ENCODE results near the gene UVSSA. TPM values are rescaled to one million over a fixed set of nuclear protein-coding genes. Genes with fewer than 3 reads are reported as not detected.
"Not testable (repeated sequence)": the region's sequence is repeated elsewhere in the genome, so short reads cannot be mapped to it uniquely, and the experiment has no call there.

Gene UVSSA
- total RNA-seq, 2 experiments from 2014 or later, result 19.1 to 23.0 TPM

DNA sequence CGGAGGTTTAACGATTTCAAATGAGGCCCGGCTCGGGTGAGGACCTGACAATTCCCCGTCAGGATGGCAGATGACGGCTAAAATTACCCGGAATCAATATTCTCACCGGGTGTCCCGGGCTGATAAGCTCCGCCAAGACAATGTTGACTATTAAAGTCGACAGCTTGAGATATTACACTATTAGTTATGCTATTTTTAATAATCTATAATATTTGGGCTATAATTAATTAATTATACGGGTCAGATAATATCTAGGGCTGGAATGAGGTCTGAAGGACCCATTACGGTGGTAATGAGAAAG lies 68.6 kb downstream of the UVSSA start:
- Mint-ChIP-seq H3K27me3 (peaks cover 24% of the 10 kb centered on the region), H3K4me3 (no peak overlapping the region), H3K36me3 (ENCODE audit: low read depth) (no peaks in the 10 kb centered on the region), H3K4me1 (peaks cover 3% of the 10 kb centered on the region), H3K27ac (no peak overlapping the region), H3K9me3 (no peaks in the 10 kb centered on the region)
- ChIA-PET POLR2A (no interaction called here), CTCF (no interaction called here)
- no peak for DNase-seq

DNA sequence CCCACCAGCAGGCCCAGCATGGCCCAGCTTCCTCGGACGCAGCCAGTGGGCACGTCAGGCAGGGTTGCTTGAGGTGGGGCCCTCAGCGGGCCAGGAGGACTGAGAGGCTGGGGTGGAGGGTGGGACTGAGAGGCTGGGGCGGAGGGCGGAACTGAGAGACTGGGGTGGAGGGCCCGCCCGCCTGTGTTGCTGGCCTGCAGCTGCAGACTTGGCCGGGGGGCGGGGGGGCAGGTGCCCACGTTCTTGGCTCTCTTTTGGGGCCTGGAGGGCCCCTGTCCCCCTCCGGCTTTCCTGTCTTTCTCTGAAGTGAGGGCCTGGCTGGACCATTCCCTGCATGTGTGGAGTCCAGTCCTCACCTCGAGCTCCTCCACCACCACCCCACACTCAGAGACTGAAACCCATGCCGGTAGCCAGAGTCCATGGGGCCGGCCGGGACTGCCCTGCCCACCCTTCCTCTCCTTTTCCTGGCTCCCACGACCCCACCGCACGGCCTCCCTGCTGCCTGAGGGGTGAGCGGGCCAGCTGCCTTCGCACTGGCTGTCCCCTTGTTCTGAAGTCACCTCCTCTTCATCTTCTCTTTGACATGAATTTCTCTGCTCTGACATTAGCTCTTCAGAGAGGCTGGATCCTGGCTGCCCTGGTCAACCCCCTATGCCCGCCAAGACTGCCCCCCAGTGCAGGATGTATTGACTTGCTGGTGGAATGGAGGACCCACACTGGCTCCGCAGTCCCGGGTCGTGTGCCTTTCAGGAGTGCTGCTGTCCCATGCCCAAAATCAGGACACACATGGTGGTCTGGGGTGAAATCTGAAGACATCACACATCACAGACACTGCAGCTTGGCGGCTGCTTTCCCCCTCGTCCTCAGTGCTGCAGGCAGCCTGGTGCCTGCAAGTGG lies 69.3 kb downstream of the UVSSA start:
- no peaks in the 10 kb centered on the region for H3K9me3 Mint-ChIP-seq
- H3K27me3 Mint-ChIP-seq, result peaks cover 20% of the 10 kb centered on the region
- no peak overlapping the region for H3K4me3 Mint-ChIP-seq
- H3K4me1 Mint-ChIP-seq, result peaks cover 3% of the 10 kb centered on the region
- H3K27ac Mint-ChIP-seq, result no peak overlapping the region
- ChIA-PET POLR2A (no interaction called here), CTCF (no interaction called here)
- no peaks in the 10 kb centered on the region for H3K36me3 Mint-ChIP-seq (ENCODE audit: low read depth)
- no peak for DNase-seq

- POLR2A ChIA-PET, result no interaction called here
- Mint-ChIP-seq H3K4me3 (no peak overlapping the region), H3K9me3 (no peaks in the 10 kb centered on the region), H3K36me3 (ENCODE audit: low read depth) (no peaks in the 10 kb centered on the region), H3K4me1 (peaks cover 3% of the 10 kb centered on the region), H3K27ac (no peak overlapping the region), H3K27me3 (peaks cover 21% of the 10 kb centered on the region)
- CTCF ChIA-PET, result no interaction called here
- no peak for DNase-seq
Measured at GRCh38 chr4:1416948-1417260, 69.9 kb downstream of the UVSSA start.

DNA sequence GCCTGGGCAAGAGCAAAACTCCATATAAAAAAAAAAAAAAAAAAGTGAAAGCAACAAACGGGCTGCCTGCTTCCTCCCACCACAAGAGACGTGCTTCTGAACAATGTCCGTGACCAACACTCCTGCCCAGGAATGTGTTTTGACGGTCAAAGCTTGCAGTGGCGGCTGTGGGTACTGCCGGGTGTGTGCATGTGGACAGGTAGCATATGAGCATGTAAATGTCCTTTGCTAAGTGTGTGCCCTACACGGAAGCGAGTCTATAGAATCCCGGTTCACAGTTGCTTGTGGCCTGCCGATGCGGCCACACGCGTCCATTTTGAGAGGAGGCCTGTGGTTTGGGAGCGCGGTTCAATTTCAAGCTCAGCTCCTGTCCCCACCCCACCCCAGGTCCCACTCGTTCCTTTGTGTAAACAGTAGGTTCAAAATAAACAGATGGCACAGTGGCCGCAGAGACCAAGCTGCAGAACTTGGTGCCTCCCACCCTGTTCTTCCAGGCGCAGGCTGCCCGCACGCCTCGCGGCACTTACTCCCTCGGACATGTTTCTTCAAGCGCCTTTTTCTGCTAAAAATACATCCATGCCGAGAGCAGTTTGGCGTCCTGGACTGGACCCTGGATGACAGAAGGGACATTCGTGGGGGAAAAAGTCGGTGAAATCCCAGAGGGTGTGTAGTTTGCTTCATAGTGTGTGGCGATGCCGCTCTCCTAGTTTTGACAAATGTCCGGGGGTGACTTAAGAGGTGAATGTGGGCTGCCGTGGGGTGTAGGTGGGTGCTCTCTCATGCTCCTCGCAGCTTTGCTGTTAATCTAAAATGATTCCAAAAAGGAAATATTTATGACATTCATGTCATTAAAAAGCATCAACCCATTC lies 70.7 kb downstream of the UVSSA start:
- no peaks in the 10 kb centered on the region for H3K9me3 Mint-ChIP-seq
- CTCF ChIA-PET, result no interaction called here
- peaks cover 3% of the 10 kb centered on the region for H3K4me1 Mint-ChIP-seq
- peaks cover 21% of the 10 kb centered on the region for H3K27me3 Mint-ChIP-seq
- H3K36me3 Mint-ChIP-seq (ENCODE audit: low read depth), result no peaks in the 10 kb centered on the region
- POLR2A ChIA-PET, result no interaction called here
- DNase-seq, result no peak
- no peak overlapping the region for H3K4me3 Mint-ChIP-seq
- no peak overlapping the region for H3K27ac Mint-ChIP-seq

DNA sequence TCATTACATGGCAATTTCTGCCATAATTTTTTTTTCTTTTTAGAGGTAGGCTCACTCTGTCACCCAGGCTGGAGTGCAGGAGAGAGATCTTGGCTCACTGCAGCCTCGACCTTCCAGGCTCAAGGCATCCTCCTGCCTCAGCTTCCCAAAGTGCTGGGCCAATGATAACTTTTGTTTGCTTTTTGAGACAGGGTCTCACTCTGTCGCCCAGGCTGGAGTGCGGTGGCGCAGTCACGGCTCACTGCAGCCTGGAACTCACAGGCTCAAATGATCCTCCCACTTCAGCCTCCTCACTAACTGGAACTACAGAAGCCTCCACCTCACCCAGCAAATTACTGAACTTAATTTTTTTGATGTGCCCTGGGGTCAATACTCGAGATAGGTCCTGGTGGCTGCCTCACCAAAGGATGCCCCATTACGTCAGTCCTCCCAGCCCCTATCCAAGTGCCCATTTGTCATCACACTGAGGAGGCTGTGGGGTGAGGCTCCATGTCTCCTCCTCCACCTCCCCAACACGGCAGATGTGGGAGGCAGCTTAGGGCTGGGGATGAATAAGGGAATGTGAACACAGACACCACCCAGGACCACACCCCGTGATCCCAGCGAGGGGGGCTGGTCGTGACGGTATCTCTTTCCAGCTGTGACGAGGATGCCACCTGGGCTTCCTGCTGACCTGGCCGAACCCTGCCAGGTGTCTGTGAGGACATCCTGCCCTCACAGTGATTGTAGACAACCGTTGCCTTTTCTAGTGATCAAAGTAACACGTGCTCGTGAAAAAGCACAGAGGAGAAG lies 71.7 kb downstream of the UVSSA start:
- ChIA-PET POLR2A (no interaction called here), CTCF (no interaction called here)
- peaks cover 15% of the 10 kb centered on the region for H3K27me3 Mint-ChIP-seq
- peaks cover 3% of the 10 kb centered on the region for H3K4me1 Mint-ChIP-seq
- no peaks in the 10 kb centered on the region for H3K9me3 Mint-ChIP-seq
- H3K36me3 Mint-ChIP-seq (ENCODE audit: low read depth), result no peaks in the 10 kb centered on the region
- H3K4me3 Mint-ChIP-seq, result no peak overlapping the region
- no peak for DNase-seq
- H3K27ac Mint-ChIP-seq, result no peak overlapping the region

GRCh38 chr4:1419708-1420107 lies 72.7 kb downstream of the UVSSA start:
- Mint-ChIP-seq H3K27ac (no peak overlapping the region), H3K4me3 (no peak overlapping the region), H3K27me3 (peaks cover 19% of the 10 kb centered on the region), H3K36me3 (ENCODE audit: low read depth) (no peaks in the 10 kb centered on the region), H3K4me1 (peaks cover 3% of the 10 kb centered on the region), H3K9me3 (no peaks in the 10 kb centered on the region)
- ChIA-PET CTCF (no interaction called here), POLR2A (interaction anchor here (0.7 kb wide), 1 partner anchor 35 kb away, joined by 5 read pairs; no protein-coding TSS in a partner anchor)
- no peak for DNase-seq

- no peaks in the 10 kb centered on the region for H3K9me3 Mint-ChIP-seq
- no peak overlapping the region for H3K4me3 Mint-ChIP-seq
- CTCF ChIA-PET, result interaction anchor here (0.7 kb wide), 1 partner anchor 1359 kb away, joined by 3 read pairs; no protein-coding TSS in a partner anchor
- POLR2A ChIA-PET, result no interaction called here
- H3K27ac Mint-ChIP-seq, result no peak overlapping the region
- no peak for DNase-seq
- no peaks in the 10 kb centered on the region for H3K36me3 Mint-ChIP-seq (ENCODE audit: low read depth)
- peaks cover 15% of the 10 kb centered on the region for H3K27me3 Mint-ChIP-seq
- no peaks in the 10 kb centered on the region for H3K4me1 Mint-ChIP-seq
Measured at GRCh38 chr4:1421657-1422056, 74.6 kb downstream of the UVSSA start.

DNA sequence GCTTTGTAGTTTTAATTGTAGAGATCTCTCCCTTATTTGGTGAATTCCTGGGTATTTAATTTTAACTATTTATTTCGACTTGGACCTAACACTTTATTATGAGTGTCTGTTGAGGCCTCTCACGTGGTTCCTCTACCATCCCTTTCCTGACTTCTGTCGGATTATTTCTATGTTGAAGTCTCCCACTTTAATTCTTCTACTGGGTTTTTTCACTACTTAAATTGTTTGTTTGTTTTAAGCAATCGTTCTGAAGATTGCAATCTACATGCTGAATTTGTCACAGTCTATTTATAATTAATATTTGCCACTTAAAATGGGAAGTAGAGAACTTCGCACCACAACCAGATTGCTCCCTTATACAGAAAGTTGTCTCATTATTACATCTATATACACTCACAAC lies 80.0 kb downstream of the UVSSA start:
- Mint-ChIP-seq H3K36me3 (ENCODE audit: low read depth) (no peaks in the 10 kb centered on the region), H3K9me3 (no peaks in the 10 kb centered on the region), H3K4me3 (no peak overlapping the region), H3K27ac (no peak overlapping the region), H3K4me1 (no peaks in the 10 kb centered on the region), H3K27me3 (peaks cover 13% of the 10 kb centered on the region)
- ChIA-PET POLR2A (no interaction called here), CTCF (no interaction called here)
- DNase-seq, result no peak

DNA sequence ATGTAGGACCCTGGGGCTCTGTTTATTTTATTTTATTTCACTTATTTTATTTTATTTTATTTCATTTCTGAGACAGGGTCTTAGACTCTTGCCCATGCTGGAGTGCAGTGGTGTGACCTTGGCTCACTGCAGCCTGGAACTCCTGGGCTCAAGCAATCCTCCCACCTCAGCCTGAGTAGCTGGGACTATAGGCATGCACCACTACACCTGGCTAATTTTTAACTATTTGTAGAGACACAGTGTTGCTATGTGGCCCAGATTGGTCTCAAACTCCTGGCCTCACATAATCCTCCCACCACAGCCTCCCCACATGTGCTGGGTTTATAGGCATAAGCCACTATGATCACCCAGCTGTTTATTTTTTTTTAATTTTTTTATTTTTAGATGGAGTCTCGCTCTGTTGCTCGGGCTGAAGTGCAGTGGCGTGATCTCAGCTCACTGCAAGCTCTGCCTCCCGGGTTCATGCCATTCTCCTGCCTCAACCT lies 96.7 kb downstream of the UVSSA start:
- DNase-seq; POLR2A ChIA-PET; H3K4me3 Mint-ChIP-seq; H3K27me3 Mint-ChIP-seq; H3K36me3 Mint-ChIP-seq (ENCODE audit: low read depth); H3K9me3 Mint-ChIP-seq; H3K4me1 Mint-ChIP-seq; H3K27ac Mint-ChIP-seq: not testable (repeated sequence)
- CTCF ChIA-PET, result interaction anchor here (0.6 kb wide), 1 partner anchor 130 kb away, joined by 3 read pairs; no protein-coding TSS in a partner anchor

Other genes starting within 250 kb of the UVSSA start
- 1 to 10 TPM; 3.2 to 3.5 TPM for gene RNF212, start 233.6 kb upstream of the UVSSA start, total RNA-seq
- gene SPON2, start 174.6 kb upstream of the UVSSA start, total RNA-seq, result 10 to 100 TPM; 21.5 to 28.3 TPM
- gene CTBP1, start 98.1 kb upstream of the UVSSA start, total RNA-seq, result 100 to 1,000 TPM; 223 to 242 TPM
- 10 to 100 TPM; 63.8 to 69.0 TPM for gene MAEA, start 57.3 kb upstream of the UVSSA start, total RNA-seq
- gene NKX1-1, start 59.2 kb downstream of the UVSSA start, total RNA-seq, result not detected